Liver (tissue), 9 donors: Measurements from ENCODE around the gene RAE1. TPM values are rescaled to one million over a fixed set of nuclear protein-coding genes. Genes with fewer than 3 reads are reported as not detected.

Experiments used
- DNase-seq: peaks from one replicate; pipeline ENCODE4 v3.0.0-alpha.2; 2017; ENCODE audit warnings: low spot score
- H3K27ac ChIP-seq, 2 donors: one replicate each; pipeline ENCODE4 v1.7.0; 2013; ENCODE audit warnings: inconsistent platforms in 2 of 2, low read length in 2 of 2, control low read depth in 1 of 2, low read depth in 1 of 2, mild to moderate bottlenecking in 1 of 2
- H3K27me3 ChIP-seq, 4 donors: one replicate each; pipeline versions ENCODE4 v1.6.1 to v1.7.0; 2013; ENCODE audit warnings: low read length in 3 of 4, inconsistent platforms in 1 of 4, mild to moderate bottlenecking in 1 of 4, moderate library complexity in 1 of 4; ENCODE audit not compliant: control insufficient read depth in 4 of 4, insufficient read depth in 4 of 4
- H3K36me3 ChIP-seq, 4 donors: one replicate each; pipeline versions ENCODE4 v1.6.1 to v1.7.0; 2013; ENCODE audit warnings: low read length in 3 of 4, mild to moderate bottlenecking in 3 of 4, low read depth in 1 of 4, moderate library complexity in 1 of 4; ENCODE audit not compliant: control insufficient read depth in 4 of 4, insufficient read depth in 3 of 4
- H3K4me1 ChIP-seq, 4 donors: one replicate each; pipeline versions ENCODE4 v1.6.1 to v1.7.0; 2013; ENCODE audit warnings: low read length in 3 of 4, mild to moderate bottlenecking in 3 of 4, moderate library complexity in 1 of 4; ENCODE audit not compliant: control insufficient read depth in 4 of 4, insufficient read depth in 4 of 4
- H3K4me3 ChIP-seq, 3 donors: one replicate each; pipeline versions ENCODE4 v1.6.1 to v1.7.0; 2013; ENCODE audit warnings: low read length in 3 of 3, control low read depth in 1 of 3, low read depth in 1 of 3, mild to moderate bottlenecking in 1 of 3
- H3K9ac ChIP-seq, 2 donors: one replicate each; pipeline ENCODE4 v1.7.0; 2013; ENCODE audit warnings: low read length in 2 of 2, mild to moderate bottlenecking in 2 of 2, moderate library complexity in 2 of 2, control low read depth in 1 of 2, low read depth in 1 of 2
- H3K9me3 ChIP-seq, 4 donors: one replicate each; pipeline versions ENCODE4 v1.6.1 to v1.7.0; 2013; ENCODE audit warnings: low read length in 3 of 4; ENCODE audit not compliant: control insufficient read depth in 4 of 4
- ATF3 ChIP-seq: IDR thresholded peaks from 2 replicates; pipeline ENCODE4 v1.6.1; 2016; ENCODE audit warnings: antibody characterized with exemption
- CTCF ChIP-seq: fragments of 150-350 bp; IDR thresholded peaks from 2 replicates; pipeline ENCODE4 v1.5.1; 2017; ENCODE audit warnings: improper control_type of control experiment, low read depth, low read length; ENCODE audit not compliant: missing input control
- EGR1 ChIP-seq, 2 donors: IDR thresholded peaks; 2 replicates each; pipeline ENCODE4 v1.6.1; 2016 to 2018; ENCODE audit warnings: antibody characterized with exemption in 2 of 2, low read depth in 2 of 2
- FOXA1 ChIP-seq: IDR thresholded peaks from 2 replicates; pipeline ENCODE4 v1.6.1; 2016; ENCODE audit warnings: antibody characterized with exemption
- FOXA2 ChIP-seq: IDR thresholded peaks from 2 replicates; pipeline ENCODE4 v1.6.1; 2016; ENCODE audit warnings: antibody characterized with exemption
- GABPA ChIP-seq, 2 donors: IDR thresholded peaks in 1 of 2; conservative IDR thresholded peaks in 1 of 2; 2 replicates each; pipeline ENCODE4 v1.6.1; 2016; ENCODE audit warnings: antibody characterized with exemption in 2 of 2, mild to moderate bottlenecking in 1 of 2, moderate library complexity in 1 of 2
- HNF4A ChIP-seq, 2 donors: conservative IDR thresholded peaks; 2 replicates each; pipeline ENCODE4 v1.6.1; 2016; ENCODE audit warnings: antibody characterized with exemption in 2 of 2, mild to moderate bottlenecking in 2 of 2
- HNF4G ChIP-seq: IDR thresholded peaks from 2 replicates; pipeline ENCODE4 v1.6.1; 2016; ENCODE audit warnings: antibody characterized with exemption
- JUND ChIP-seq, 2 donors: IDR thresholded peaks; 2 replicates each; pipeline ENCODE4 v1.6.1; 2016; ENCODE audit warnings: antibody characterized with exemption in 2 of 2
- MAX ChIP-seq: IDR thresholded peaks from 2 replicates; pipeline ENCODE4 v1.6.1; 2016; ENCODE audit warnings: antibody characterized with exemption
- NR2F2 ChIP-seq: IDR thresholded peaks from 2 replicates; pipeline ENCODE4 v1.6.1; 2016; ENCODE audit warnings: antibody characterized with exemption
- RAD21 ChIP-seq, 2 donors: IDR thresholded peaks; 2 replicates each; pipeline ENCODE4 v1.6.1; 2016; ENCODE audit warnings: antibody characterized with exemption in 2 of 2, mild to moderate bottlenecking in 2 of 2
- REST ChIP-seq: IDR thresholded peaks from 2 replicates; pipeline ENCODE4 v1.6.1; 2016; ENCODE audit warnings: antibody characterized with exemption, mild to moderate bottlenecking
- RXRA ChIP-seq, 2 donors: IDR thresholded peaks; 2 replicates each; pipeline ENCODE4 v1.6.1; 2017 to 2018; ENCODE audit warnings: antibody characterized with exemption in 2 of 2, mild to moderate bottlenecking in 1 of 2
- SP1 ChIP-seq: IDR thresholded peaks from 2 replicates; pipeline ENCODE4 v1.6.1; 2018; ENCODE audit warnings: antibody characterized with exemption, mild to moderate bottlenecking
- TAF1 ChIP-seq: conservative IDR thresholded peaks from 2 replicates; pipeline ENCODE4 v1.6.1; 2016; ENCODE audit warnings: antibody characterized with exemption, mild to moderate bottlenecking
- YY1 ChIP-seq: IDR thresholded peaks from 2 replicates; pipeline ENCODE4 v1.6.1; 2016; ENCODE audit warnings: antibody characterized with exemption, mild to moderate bottlenecking
- ZBTB33 ChIP-seq: IDR thresholded peaks from 2 replicates; pipeline ENCODE4 v1.6.1; 2016; ENCODE audit warnings: antibody characterized with exemption
- WGBS: extraction: QIAGEN DNeasy Blood & Tissue Kit; methylation state at CpG from one replicate; pipeline ENCODE4 v1.1.7; 2013; 5-methylcytosine and 5-hydroxymethylcytosine counted together
- polyA plus RNA-seq, 2 donors: library from polyadenylated mRNA; stranded (reverse) in 1 of 2; unstranded in 1 of 2; fragments of 200-250 nt in 1 of 2; fragments of >200 nt in 1 of 2; fragmentation: Nextera tagmentation in 1 of 2; extraction: Ambion mirVana in 1 of 2; gene quantifications; one replicate each; pipeline versions ENCODE4 v1.2.1 to v1.2.3, GENCODE V29; 2013 to 2015
- total RNA-seq, 2 donors: library from RNA; depleted of rRNA; stranded (reverse); fragments of >200 nt; gene quantifications; one replicate each; pipeline ENCODE4 v1.2.3, GENCODE V29; 2014
- donor health status: healthy.
- donor health status: healthy.
- donor health status: healthy.
- donor health status: healthy.
- donor health status: healthy.

Gene RAE1
- total and polyA plus RNA-seq, 4 donors = 10.0 to 15.5 (median 13.5) TPM

GRCh38 chr20:57401565-57401918 lies 50.5 kb downstream of the RAE1 start (continued):
- TF ChIP-seq YY1 (no peak), JUND (IDR thresholded peaks at IDR 0.05) (no peak), FOXA1 (no peak), EGR1 (IDR thresholded peaks at IDR 0.05; ENCODE audit: low read depth in 2 of 2) (no peak)

- WGBS = 96% methylated on average over 32 of the region's 32 CpGs
- Histone ChIP-seq H3K36me3 (peaks cover 0 to 16% (median 2%) of the 10 kb centered on the region in 4 donors), H3K4me3 (no peak overlapping the region), H3K4me1 (peaks cover 0 to 12% (median 7%) of the 10 kb centered on the region in 4 donors), H3K9me3 (no peaks in the 10 kb centered on the region), H3K27ac (no peak overlapping the region), H3K27me3 (no peaks in the 10 kb centered on the region), H3K9ac (no peak overlapping the region)
- no peak for DNase-seq
- TF ChIP-seq EGR1 (IDR thresholded peaks at IDR 0.05; ENCODE audit: low read depth in 2 of 2) (no peak), MAX (no peak), ATF3 (no peak), FOXA1 (no peak), GABPA (IDR thresholded peaks at IDR 0.05 in 1 of 2, conservative IDR thresholded peaks at IDR 0.05 in 1 of 2) (no peak)
These were observed 51.4 kb downstream of the RAE1 start for GRCh38 chr20:57402206-57403125.

GRCh38 chr20:57403216-57403615 lies 52.2 kb downstream of the RAE1 start:
- no peaks in the 10 kb centered on the region for H3K9me3 ChIP-seq
- no peak for DNase-seq
- H3K4me3 ChIP-seq = no peak overlapping the region
- H3K27ac ChIP-seq = no peak overlapping the region
- no peak overlapping the region for H3K9ac ChIP-seq
- H3K27me3 ChIP-seq = no peaks in the 10 kb centered on the region
- peaks cover 0 to 12% (median 6%) of the 10 kb centered on the region in 4 donors for H3K4me1 ChIP-seq
- peaks cover 5 to 19% (median 6%) of the 10 kb centered on the region in 4 donors for H3K36me3 ChIP-seq
- WGBS = 94% methylated on average over 10 of the region's 10 CpGs
- TF ChIP-seq ZBTB33 (no peak), HNF4A (conservative IDR thresholded peaks at IDR 0.05) (no peak), REST (no peak), GABPA (IDR thresholded peaks at IDR 0.05 in 1 of 2, conservative IDR thresholded peaks at IDR 0.05 in 1 of 2) (no peak), MAX (no peak), JUND (IDR thresholded peaks at IDR 0.05) (no peak), EGR1 (IDR thresholded peaks at IDR 0.05; ENCODE audit: low read depth in 2 of 2) (no peak), SP1 (no peak), TAF1 (no peak), ATF3 (no peak), RXRA (IDR thresholded peaks at IDR 0.05) (no peak), HNF4G (no peak), RAD21 (IDR thresholded peaks at IDR 0.05) (no peak), FOXA1 (no peak), FOXA2 (no peak), YY1 (no peak), CTCF (no peak), NR2F2 (no peak)
